GM19043 (cell line): ENCODE measurements around the gene NRG3.

Source experiments
- ATAC-seq: cut with Tn5 transposase; IDR thresholded peaks from one replicate; pipeline ENCODE4 v1.9.1; 2021; ENCODE audit warnings: low read depth; ENCODE audit not compliant: unreplicated experiment

Gene NRG3

DNA sequence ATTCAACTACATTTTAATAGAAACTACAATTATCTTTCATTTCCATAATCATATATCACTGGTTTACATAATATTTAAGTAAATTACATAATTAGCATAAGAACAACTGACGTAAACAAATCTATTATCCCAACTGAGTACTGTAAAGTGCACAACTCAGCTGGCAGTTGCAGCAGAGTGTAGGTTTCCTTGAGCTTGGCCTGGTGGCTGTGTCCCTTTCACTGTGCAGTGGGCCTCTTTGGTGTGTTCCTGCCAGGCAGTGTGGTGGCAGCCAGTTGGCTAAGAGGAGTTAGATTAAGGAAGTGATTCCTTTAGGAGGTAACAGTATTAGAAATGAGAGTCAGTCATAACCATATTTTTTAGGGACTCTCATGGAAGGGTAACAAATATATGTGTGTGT is 7.0 kb downstream of the NRG3 start:
- ATAC-seq, result no peak

- ATAC-seq, result no peak
Observed at GRCh38 chr10:81884856-81885255, 9.9 kb downstream of the NRG3 start.

DNA sequence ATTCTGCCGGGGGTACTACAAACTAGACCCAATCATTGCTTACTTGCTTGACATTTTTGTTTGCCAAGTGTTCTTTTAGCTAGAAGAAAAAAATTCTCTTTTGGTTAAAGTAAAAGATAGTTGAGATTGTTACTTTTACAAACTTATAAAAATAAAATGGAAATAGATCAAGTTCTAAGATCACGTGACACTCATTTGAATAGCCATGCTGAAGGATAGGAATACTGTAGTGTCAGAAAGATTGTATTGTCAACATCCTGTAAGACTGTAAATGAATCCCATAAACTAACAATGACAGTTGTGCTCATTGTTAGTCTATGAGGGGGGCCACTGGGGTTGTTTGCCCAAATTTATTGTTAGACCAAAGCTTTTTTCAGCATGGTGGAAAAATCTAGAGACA is 10.5 kb downstream of the NRG3 start:
- no peak for ATAC-seq

- ATAC-seq, result no peak
Observed at GRCh38 chr10:81886939-81887338, 11.9 kb downstream of the NRG3 start.

- ATAC-seq, result no peak
Observed at GRCh38 chr10:81889181-81889769, 14.3 kb downstream of the NRG3 start.

DNA sequence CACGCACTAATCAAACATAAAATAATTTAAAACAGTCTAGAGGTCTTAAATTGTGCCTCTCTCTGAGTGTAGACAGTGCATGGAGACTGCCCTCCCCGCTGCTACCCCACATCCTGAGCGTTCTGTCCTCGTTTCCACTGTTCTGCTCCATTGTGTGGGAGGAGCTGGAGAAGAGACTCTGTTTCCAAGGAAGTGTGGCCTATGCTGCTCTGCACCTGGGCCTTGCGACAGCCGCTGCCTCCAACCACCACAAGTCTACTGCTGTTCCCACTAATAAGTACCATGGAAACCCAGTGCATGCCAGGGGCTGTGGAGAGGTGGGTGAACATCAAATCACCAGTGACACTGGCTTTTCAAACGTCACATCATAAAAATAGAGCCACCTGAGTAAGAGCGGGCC is 19.6 kb downstream of the NRG3 start:
- ATAC-seq, result no peak

DNA sequence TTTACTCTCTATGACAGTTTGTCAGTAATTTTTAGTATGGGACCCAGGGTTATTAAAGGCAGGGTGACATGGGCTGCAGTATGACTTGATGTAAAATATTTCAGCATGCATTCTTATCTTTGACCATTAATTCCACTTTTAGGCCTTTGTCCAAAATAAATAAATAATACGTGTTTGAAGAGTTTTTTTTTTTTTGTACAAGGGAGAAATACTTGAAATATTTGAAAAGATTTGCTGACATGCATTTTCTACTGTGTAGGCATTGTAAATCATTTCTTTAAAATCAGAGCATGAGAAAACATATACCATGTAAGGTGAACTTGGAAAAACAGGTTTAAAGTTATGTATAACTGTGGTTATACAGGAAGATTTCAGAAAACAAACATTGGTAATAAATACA is 23.5 kb downstream of the NRG3 start:
- no peak for ATAC-seq

DNA sequence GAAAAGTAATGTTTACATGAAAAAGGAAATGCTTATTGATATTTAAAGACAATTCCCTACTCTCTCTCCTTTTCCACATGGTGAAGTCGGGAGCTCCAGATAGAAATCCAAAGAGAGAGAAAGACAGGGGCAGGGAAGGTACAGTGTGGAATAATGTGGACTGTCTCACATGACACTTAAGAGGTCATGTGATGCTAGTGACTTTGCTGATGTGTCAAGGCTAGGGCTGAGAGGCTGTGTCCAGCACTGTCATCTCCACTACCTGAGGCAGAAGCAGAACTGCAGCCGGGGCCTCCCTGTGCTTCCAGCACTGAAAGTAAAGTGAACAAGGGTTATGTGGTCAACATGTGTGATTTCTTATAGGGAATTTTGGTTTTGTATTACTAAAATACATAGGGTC is 26.0 kb downstream of the NRG3 start:
- ATAC-seq, result no peak

GRCh38 chr10:81903472-81903871 is 28.5 kb downstream of the NRG3 start:
- no peak for ATAC-seq

GRCh38 chr10:81905161-81905560 is 30.2 kb downstream of the NRG3 start:
- no peak for ATAC-seq

DNA sequence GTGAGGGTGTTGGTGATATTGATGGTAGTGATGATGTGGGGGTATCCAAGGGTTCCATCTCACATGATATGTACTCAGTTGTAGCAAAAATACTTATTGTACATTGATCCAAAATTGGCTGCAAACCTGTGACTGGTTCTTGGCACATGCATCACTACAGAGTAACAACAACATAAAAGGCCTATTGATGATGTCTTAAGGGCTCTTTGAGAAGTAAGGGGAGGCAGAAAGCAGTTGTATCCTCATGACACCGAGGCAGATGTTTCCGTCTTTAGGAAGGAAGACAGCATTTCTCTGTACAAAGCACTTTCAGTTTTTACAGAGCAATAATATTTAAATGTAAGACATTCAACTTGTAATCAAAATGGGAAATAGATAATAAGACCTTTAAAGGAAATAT is 34.5 kb downstream of the NRG3 start:
- ATAC-seq, result no peak

GRCh38 chr10:81911328-81911727 is 36.3 kb downstream of the NRG3 start:
- no peak for ATAC-seq

DNA sequence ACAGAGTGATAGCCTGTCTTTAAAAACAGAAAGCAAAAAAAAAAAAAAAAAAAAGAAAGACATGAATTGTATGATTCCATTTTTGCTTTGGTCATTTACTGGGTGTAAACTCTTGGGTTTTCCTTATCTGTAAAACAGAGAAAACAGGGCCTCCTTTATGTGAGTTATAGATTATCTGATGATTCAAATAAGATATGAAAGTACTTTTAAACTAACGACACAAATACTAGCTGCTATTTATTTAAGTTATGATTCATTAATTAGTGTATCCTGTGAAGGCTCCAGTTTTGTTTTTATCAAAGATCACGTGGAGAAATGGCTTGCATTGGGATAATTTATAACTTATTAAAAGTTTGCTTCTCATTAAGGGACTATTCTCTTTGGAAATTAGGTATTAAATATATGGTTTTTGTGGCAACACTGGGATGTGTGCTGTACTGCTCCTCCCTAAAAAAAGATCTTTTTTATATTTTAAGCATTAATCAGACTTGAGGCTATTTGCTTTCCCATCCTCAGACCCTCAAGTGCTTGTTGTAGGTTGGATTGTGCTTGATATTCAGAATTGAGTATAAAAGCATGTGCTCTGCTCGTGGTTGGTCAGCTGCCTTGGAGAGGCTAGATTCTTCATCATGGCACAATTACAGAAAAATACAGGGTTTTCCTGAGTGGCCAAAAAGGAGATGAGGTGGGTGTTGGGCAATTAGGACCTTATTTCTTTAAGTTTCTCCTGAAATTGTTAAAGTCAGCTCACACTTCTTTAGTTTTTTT is 39.9 kb downstream of the NRG3 start:
- ATAC-seq, result no peak

- ATAC-seq, result no peak
Observed at GRCh38 chr10:81915504-81915897, 40.5 kb downstream of the NRG3 start.

DNA sequence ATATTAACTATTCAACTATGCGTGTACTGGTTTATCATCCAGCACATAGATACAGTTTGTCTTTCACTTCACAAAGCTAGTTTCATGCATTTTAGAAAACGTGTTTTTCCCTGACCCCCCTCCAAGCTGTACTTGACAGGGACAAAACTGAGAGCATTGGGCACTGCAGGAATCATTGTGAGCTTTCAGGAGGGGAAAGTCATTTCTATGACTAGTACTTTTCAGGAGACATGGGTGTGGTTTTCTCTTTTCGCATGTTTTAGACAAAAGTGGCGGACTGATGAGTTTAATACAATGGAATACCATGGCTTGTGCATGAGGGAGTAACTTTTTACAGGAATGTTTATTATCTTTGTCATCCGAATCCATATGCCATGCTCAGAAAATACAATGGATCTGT is 42.7 kb downstream of the NRG3 start:
- ATAC-seq, result no peak

DNA sequence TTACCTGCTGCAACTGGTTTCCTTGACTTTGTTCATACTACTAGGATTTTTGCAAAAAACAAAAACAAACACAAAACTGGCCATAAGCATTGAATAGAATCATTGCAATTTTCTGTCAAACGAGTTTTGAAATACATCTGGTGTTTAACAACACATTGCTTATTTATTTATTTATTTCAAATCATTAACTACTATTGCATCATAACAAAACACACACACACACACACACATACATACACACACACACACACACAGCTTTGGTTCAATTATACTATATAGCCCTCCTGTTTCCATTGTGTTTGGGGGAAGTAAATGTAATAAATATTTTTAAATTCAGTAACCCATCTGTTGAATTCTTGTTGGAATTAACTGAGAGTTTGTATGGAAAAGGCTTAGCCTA is 43.8 kb downstream of the NRG3 start:
- ATAC-seq, result no peak

DNA sequence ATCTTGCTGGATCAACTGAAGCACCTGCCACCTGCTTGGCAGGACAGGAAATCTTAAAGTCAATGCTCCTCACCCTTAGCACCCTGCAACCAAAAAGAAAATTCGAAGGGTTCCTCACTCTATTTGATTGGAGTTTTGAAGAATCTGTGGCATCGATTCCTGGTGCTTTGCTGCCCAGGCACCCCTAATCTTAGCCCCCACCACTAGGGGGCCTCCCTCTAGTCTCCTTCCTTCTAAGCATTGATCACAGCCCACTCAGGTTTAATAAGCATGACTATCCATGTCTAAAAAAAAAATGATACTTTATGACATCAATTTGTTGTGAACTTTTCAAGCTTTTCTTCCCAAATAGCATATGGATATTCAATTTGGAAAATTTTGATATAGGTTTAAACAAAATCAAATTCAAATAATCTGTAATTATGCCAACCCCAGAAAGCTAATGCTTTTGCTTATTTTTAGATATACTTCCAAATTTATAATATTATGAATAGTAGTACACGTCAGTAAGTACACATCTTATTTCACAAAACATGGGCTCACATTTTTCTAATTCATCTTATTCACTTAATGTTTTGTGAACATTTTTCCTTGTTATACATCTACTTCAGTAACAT is 45.3 kb downstream of the NRG3 start:
- ATAC-seq, result no peak

- ATAC-seq, result no peak
Observed at GRCh38 chr10:81928119-81928518, 53.1 kb downstream of the NRG3 start.

- no peak for ATAC-seq
Observed at GRCh38 chr10:81943583-81943982, 68.6 kb downstream of the NRG3 start.

GRCh38 chr10:81944609-81945008 is 69.6 kb downstream of the NRG3 start:
- no peak for ATAC-seq

- ATAC-seq, result no peak
Observed at GRCh38 chr10:81949283-81949682, 74.3 kb downstream of the NRG3 start.

GRCh38 chr10:81950358-81950757 is 75.4 kb downstream of the NRG3 start:
- ATAC-seq, result no peak
